Activated CD4-positive, alpha-beta T cell treated with anti-CD3 and anti-CD28 coated beads, Interleukin-2, Interleukin-4, amounts not matched to agents 100 ng/mL and 50 ng/mL, durations not matched to agents 16 hours and 8 hours (primary cell): ENCODE data around the gene PRRC2C.
"Not testable (repeated sequence)": the region's sequence is repeated elsewhere in the genome, so short reads cannot be mapped to it uniquely, and the experiment has no call there.

ENCODE experiments used
- DNase-seq: peaks from one replicate; pipeline ENCODE4 v3.0.0-alpha.2; 2020; ENCODE audit warnings: low spot score

Gene PRRC2C

DNA sequence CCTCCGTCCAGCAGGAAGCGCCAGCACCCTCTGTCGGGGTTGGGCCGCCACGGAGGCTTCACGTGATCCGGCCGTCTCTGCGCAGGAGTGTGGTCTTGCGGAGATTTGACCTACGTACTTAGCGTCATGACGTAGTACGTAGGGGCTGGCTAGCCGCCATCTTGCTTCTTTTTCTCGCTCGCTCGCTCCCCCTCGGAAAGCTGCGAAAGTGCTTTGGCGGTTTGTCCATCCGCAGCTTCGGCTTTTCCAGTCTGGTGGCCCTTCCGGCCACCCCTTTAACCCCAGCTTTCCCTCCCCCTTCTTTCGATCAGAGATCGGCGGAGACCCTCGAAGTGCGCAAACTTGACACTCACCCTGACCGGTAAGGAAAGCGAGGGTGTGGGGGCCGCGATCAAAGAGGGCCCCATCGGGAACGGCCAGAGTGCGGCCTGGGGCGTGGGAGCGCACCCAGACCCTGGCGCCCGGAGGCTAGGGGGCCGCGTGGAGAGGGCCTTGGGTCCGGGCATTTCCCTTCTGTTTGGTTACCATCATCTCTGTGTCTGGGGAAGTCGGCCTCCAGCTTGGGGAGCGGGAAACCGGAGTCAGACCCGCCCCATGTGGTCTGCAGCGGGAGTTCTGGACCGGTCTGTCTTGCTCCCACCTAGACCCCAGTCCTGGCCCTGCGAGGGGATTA lies at the start of gene PRRC2C:
TSS of gene PRRC2C (plus strand) at position 156 of the 673 bp plus-strand sequence. CDS start 26,559 bp downstream, outside the sequence.
- peak; percentile 96 for DNase-seq

DNA sequence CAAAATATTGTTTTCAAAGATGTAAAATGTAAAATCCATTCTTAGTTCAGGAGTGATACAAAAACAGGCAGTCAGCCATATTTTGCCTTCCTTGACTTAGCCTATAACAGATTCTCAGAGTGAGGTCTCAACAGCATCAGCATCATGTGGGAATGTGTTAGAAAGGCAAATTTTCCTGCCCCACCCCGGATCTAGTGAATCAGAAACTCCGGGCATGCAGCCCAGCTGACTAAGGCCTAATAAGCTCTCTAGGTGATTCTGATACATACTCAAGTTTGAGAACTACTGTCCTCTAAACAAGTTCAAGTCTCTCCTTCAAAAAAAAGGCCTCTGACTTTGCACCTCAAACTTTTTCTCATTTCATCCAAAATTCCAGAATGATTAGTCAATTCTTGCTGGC lies 46.9 kb upstream of the PRRC2C start:
- DNase-seq = no peak

DNA sequence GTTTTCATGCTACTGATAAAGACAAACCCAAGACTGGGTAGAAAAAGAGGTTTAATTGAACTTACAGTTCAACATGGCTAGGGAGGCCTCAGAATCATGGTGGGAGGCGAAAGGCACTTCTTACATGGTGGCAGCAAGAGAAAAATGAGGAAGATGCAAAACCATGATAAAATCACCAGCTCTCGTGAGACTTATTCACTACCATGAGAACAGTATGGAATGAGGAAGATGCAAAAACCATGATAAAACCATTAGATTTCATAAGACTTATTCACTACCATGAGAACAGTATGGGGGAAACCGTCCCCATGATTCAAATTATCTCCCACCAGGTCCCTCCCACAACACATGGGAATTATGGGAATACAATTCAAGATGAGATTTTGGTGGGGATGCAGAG lies 45.1 kb upstream of the PRRC2C start:
- not testable (repeated sequence) for DNase-seq

DNA sequence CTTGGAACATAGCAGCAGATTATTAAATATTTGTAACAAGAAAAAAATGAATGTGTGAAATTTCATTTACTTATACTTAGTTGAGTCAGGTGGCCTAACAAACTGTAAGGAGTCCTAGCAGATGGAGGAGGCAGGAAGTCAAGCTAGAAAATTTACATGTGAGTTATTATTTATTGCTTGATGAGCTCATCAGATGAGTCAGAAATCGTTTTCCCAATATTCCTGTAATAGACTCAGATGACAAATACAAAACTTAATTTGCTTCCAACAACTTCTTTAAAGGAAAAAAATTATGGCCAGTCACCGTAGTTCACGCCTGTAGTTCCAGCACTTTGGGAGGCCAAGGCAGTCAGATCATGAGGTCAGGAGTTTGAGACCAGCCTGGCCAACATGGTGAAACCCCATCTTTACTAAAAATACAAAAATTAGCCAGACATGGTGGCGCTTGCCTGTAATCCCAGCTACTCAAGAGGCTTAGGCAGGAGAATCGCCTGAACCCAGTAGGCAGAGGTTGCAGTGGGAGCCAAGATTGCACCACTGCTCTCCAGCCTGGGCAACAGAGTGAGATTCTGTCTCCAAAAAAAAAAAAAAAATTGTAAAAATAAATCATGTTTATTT lies 43.9 kb upstream of the PRRC2C start:
- DNase-seq = not testable (repeated sequence)

DNA sequence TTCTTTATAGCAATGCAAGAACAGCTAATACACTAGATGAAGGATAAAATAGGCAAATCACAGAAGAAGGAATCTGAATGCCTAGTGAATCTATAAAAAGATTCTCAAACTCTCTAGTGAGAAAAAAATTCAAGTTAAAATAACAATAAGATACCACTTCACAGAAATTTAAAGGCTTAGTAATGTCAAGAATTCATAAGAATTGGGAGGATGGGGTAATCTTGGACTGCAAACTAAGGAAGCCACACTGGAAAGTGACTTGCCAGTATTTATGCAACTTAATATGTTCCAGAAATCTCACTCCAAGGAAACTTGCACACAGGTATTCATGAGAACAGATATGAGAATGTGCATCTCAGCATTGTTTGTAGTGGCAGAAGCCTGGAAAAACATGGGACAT lies 38.9 kb upstream of the PRRC2C start:
- no peak for DNase-seq

DNA sequence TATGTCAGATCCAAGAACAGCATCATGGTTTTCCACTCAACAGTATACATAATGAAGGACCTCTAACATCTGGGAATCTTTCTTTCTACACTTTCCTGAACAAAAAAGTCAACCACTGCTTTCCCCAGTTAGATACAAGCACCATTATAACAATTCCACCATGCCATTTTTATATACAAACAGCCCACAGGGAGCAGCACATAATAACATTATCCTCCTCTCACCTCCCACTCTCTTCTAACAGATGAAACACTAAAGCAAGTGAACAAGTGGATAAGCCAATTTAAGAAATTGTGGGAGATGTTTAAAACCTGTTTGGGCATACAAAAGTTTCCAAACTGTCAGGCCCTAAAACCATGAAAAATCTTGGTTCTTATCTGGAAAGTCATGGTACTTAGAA lies 29.4 kb upstream of the PRRC2C start:
- DNase-seq = no peak

DNA sequence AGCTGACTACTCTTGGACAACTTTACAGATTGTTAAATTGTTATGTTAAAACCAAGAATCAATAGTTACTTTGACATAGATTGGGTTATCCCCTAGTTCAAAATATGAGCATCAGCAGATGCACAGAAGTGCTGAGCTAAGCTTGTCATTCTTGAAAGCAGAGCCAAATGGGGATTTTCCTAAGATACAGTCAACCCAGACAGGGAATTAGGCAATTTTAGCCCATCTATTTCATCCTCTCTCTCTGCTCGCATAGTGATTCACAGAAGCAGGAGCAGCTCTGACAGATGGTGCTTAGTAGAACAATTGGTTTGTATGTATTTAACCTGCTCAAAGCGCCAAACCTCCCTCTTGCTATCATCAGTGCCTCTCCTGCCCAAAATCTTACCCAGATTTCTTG lies 27.9 kb upstream of the PRRC2C start:
- DNase-seq = no peak

DNA sequence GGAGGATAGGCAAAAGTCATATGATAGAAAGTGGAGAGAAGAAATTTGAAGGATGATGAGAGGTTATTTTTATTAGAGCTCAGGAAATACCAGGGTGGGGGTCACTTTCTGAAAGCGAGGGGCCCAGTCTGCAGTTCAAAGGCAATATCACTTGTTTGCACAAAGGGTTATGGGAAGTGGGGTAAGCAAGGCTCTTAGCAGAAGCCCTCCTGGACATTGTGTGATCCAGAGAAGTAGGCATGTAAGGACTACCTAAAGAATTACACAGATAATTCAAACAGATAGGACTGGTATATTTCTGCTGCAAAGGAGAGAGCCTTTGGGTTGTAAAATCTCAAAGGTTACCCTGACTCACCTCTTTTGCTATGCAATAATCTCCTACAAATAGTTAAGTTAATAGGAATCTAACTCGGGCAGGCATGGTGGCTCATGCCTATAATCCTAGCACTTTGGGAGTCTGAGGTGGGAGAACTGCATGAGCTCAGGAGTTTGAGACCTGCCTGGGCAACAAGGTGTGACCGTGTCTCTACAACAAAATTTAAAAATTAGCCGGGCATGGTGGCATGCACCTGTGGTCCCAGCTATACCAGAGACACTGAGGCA lies 25.2 kb upstream of the PRRC2C start:
- no peak for DNase-seq

DNA sequence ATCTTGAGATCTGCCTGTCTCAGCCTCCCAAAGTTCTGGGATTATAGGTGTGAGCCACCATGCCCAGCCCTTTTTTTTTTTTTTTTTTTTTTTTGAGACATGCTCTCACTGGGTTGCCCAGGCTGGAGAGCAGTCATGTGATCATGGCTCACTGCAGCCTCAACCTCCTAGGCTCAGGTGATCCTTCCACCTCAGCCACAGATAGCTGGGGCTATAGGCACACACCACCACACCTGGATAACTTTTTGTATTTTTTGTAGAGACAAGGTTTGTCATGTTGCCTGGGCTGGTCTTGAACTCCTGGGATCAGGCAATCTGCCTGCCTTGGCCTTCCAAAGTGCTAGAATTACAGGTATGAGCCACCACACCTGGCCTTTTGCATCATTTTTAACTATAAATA lies 17.7 kb upstream of the PRRC2C start:
- no peak for DNase-seq

DNA sequence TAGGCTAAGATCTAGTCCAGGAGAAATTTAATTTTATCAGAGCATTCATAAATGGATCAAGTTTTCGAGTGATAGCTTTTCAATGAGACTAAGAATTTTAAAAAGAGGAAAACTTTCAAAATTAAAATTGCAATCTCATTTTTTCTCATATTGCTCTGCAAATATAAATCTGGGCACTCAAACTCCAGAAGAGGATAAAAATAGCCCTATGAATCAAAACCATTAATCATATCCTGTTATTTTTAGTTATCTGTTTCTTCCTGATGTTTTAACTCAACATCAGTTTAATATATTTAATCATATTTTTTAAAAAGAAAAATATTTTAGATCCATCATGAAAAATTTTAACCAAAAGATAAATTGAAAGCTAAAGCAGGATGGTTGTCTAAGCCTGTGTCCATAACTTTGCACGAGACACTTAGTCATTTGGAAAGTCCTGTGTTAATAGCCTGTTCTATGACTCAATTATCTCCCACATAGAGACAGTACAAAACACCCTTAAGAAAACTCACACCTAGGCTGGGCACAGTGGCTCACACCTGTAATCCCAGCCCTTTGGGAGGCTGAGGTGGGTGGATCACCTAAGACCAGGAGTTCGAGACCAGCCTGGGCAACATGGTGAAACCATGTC lies 17.1 kb upstream of the PRRC2C start:
- DNase-seq = peak; percentile 24

DNA sequence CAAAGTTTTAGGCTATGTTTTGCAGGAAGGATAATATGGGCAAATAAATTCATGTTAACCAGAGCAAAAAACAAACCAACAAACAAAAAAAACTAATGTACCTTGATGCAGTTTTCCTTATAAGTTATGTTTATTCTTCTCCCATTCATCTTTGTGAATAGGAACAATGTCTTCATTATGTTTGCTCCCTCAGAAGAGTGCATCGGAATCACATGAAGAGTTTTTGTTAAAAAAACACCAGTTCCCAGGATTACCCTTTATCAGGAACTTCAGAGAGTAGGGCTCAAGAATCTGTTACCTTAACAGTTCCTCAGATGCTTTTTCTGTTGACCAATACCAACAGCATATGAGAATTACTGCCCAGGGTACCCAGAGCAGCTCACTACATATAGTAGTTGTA lies 14.6 kb upstream of the PRRC2C start:
- DNase-seq = no peak

DNA sequence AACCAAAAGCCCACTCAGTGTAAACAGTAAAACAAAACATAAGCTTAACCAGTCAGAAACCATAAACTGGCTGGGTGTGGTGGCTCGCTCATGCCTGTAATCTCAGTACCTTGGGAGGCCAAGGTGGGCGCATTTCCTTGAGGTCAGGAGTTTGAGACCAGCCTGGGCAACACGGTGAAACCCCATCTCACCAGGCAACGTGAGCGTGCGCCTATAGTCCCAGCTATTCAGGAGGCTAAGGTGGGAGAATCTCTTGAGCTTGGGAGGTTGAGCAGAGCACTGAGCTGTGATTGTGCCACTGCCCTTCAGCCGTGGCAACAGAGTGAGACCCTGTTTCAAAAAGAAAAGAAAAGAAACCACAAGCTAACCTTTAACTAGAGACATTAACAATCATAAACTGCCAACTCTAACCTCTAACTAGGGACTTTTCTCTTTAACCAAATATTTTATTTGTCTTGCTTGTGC lies 13.1 kb upstream of the PRRC2C start:
- DNase-seq = no peak

DNA sequence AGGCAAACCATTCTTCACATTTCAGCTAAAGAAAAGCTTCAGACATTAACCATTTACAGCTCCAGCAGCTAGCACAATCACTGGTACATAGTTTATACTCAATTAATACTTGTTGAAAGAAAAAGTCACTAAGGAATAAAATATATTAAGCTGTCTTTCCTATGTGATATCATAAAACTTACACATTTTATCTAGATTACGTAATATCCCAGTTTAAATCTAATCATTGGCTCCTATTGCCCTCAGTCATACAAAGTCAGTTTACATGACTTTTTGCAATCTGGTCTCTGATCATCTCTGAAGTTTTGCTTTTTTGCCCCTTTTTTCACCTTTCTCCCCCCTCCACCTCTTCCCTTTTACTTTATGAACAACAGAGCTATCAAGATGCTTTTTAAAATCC lies 8.5 kb upstream of the PRRC2C start:
- no peak for DNase-seq

DNA sequence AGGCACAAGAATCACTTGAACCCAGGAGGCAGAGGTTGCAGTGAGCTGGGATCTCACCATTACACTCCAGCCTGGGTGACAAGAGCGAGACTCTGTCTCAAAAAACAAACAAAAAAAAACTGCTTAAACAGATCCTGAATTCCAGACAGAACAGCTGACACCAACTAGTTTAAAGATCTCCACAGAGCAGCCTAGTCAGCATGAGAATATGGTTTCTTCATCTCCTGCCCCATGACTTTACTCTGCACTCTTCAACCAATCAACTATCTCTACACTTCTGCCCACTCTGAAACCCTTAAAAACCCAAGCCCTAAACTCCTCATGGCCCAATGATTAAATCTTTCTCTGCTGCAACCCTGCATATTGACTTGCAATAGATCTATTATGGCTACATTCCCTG lies 7.5 kb upstream of the PRRC2C start:
- DNase-seq = no peak

DNA sequence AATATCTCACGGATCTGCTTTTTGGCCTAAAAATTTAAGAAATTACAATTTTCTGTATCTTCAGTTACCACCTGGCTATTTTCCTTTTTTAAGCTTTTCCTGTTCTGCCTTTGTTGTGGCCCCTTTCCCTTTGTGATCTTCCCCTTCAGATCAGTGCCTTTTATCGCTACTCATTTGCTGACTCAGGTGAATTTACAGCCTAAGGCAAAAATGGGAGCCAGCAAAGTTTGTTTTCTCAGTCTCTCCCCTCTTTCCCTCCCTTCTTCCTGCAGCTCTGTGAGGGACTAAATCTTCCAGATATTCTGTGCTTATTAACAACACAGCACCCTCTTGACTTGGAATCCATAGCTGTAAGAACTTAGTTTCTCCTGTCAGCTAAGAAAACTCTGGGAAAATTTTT lies 5.3 kb upstream of the PRRC2C start:
- no peak for DNase-seq

DNA sequence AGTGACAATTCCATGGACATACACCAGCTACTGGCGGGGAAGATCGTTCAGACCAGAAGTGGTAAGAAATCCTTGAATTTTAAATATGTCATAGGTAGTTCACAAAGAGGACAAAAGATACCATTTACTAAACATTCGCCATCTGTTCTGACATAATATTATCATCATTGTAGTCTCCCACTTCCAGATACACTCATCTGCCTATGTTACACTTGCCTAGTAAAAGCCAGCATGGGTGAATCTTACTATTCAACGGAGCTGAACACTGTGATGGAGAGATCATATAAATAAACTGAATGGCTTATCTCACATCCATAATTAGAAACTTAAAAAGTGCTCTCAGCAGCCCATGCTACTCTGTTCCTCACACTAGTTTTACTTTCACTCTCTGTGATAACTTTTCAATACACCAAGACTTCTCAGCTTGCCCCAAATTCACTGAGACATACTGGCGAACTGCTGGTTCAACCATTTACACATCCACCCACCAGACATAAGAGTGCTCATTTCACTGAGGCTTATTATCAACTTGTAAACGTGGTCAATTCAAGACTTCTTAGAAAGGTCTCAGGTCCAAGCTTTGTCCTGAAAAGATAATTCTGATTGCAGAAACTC lies 463 bp upstream of the PRRC2C start:
- no peak for DNase-seq

DNA sequence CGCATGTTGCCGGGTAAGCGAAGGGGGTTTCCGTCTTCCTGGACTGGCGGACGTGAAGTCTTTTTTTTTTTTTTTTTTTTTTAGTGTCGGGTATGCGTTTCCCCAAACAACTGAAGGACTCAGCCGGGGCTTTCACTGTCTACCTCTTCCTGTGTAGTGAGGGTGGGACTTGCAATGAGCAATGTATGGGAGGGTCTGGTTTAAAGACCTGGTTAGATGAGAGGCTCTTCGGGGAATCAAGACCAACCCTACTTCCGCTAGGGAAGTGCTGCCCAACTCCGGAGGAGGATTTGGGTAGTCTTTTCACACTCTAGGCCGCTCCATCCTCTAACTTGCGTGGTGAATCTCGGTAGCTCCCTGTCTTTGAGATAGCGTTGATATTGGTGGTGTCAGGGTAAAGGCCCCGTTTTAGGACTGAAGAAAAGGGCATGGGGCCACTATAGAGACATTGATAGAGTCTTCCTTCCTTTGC lies 754 bp downstream of the PRRC2C start:
- DNase-seq = peak; percentile 77

DNA sequence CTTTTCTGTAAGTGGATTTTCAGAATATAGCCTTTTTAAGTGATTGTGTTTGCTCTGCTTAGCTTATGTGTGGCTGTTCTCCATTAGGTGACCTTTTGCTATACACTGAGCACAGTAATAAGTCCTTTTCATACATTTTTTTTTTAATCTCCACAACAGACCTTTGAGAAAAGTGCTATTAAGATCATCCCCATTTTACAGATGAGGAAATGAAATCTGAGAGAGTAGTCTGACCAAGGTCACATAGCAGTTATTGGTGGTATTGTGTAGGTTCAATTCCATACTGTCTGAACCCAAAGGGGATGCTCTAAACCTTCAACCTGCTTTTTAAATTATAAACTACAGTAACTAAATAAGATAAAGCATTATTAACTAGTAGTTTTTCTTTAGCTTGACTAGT lies 1.7 kb downstream of the PRRC2C start:
- no peak for DNase-seq

DNA sequence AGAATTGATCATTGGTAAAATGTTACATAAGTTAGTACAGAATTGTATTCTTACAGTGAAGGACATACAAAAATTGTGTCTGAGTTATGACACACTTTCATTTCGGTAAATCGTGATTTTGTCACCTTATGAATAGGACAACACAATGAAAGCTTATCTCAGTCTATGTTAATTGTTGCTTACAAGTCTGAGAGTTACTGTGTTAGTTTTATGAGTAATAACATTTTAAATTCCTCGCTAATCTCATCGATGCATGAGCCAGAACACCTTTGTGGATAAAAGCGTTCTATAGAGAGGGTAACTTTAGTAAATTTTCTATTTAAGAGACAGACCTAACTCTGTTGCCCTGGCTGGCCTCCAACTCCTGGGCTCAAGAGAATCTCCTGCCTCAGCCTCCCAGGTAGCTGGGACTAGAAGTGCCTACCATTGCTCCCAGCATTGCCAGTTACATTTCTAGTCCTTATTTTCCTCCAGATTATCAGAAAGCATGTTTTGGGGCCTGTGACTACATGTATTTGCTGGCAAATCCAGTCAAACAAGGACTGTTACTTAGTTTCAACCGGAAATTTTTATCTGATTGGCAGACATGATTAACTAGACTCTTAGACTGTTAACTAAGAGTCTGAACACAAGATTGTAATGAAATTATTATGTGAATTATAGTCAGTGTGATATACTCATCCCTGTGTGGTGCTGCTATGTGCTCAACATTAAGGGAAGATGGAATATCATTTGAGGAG lies 3.0 kb downstream of the PRRC2C start:
- DNase-seq = peak; percentile 18

DNA sequence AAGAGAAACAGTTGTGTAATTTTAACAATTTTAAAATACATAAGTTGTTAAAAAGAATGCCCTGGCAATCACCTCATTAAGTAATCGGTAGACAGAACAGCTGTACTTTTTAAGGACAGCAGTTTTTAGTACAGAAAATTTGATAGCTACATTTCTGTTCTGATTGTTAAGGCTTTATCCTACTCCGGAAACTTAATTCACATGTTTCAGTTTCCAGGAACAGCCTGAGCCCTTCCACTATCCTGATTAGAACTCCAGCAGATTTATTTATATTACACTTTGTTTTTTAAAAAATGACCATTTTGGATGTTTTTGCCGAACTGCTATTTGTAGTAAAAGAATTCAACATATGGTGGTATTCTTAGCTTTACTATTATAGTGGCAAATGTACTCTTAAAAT lies 8.7 kb downstream of the PRRC2C start:
- DNase-seq = no peak

DNA sequence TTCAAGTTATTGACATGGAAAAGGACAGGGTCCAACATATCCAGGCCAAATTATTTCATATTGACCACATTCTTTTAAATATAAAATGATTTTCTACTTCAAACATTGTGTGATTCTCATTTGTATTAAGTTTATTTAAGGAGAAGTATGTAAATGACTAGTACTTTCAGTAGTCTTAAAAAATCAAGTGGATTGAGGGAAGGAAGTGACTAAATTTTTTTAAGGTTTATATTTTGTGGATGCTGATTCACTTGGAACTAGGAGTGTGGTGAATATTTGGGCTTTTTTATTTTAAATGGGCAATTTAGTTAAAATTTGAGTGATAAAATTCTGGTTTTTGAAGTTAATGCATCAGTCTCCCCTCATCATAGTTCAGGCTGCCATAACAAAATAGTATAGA lies 10.1 kb downstream of the PRRC2C start:
- no peak for DNase-seq

DNA sequence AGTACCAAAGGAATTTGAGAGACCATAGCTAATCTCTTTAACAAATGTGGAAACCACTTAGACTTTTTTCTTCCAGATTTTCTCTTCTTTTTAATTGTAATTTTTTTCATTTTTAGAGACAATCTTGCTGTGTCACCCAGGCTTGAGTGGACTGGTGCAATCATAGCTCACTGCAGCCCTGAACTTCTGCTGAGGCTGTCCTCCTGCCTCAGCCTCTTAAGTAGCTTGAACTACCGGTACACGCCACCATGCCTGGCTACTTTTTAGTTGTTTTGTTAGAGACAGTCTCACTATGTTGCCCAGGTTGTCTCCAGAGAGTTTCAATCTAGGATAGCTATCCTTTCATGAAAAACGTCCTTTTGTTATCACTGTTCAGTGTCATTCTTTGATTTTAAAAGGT lies 15.0 kb downstream of the PRRC2C start:
- no peak for DNase-seq
